ENCODE data around the gene RNF138. TPM values are rescaled to one million over a fixed set of nuclear protein-coding genes. Genes with fewer than 3 reads are reported as not detected.

The RNF138 gene
- total and polyA plus RNA-seq, 2 of the 8 experiments (the other 6 are each of a cell fraction or from before 2014, with no cell fraction given), result 29.2 to 109 TPM

DNA sequence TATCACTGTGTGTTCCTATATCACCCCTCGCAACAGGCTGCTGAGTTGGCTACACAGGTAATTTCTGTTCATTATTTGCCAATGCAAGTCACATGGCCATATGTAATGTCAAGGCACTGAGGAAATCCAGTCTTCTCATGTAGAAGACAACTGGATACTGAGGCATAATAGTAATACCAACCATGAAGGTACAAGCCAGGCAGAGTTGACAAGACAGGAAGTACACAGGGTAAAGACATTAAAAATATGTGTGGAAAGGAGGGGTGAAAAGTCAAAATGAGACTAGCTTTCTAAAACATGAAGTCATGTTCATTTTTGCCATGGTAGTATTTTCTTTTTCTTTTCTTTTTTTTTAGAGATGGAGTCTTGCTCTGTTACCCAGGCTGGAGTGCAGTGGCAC is 17.5 kb upstream of the RNF138 start:
- Histone ChIP-seq H2AFZ (ENCODE audit: low read length) (no peak overlapping the region), H3K27me3 (replicated peaks in 1 of 4; ENCODE audit: control insufficient read depth in 3 of 4, extremely low read depth in 1 of 4, insufficient read depth in 3 of 4, low read length in 3 of 4) (no peaks in the 10 kb centered on the region), H4K5ac (ENCODE audit: insufficient read length, low read depth, low read length) (no peak overlapping the region), H2AK5ac (ENCODE audit: low read depth, low read length) (no peak overlapping the region), H3K4me2 (ENCODE audit: insufficient read depth in 1 of 2, low read depth in 2 of 2, low read length in 2 of 2) (no peak overlapping the region), H3K79me2 (ENCODE audit: control insufficient read depth in 1 of 2, insufficient read depth in 2 of 2, low read length in 2 of 2) (no peaks in the 10 kb centered on the region), H3K14ac (ENCODE audit: insufficient read length) (no peak overlapping the region), H4K8ac (ENCODE audit: extremely low read depth, insufficient read depth, low read length) (no peak overlapping the region), H3K23me2 (ENCODE audit: low read depth, low read length) (no peaks in the 10 kb centered on the region), H4K20me1 (replicated peaks in 1 of 2; ENCODE audit: control insufficient read depth in 1 of 2, insufficient read depth in 2 of 2, low read length in 2 of 2) (no peaks in the 10 kb centered on the region), H3K27ac (ENCODE audit: low read depth, low read length) (no peak overlapping the region), H3K23ac (ENCODE audit: insufficient read length) (no peak overlapping the region), H3K4ac (replicated peaks; ENCODE audit: insufficient read length, low read depth, low read length) (no peak overlapping the region), H3K36me3 (ENCODE audit: control insufficient read depth in 2 of 4, insufficient read depth in 4 of 4, low read length in 3 of 4) (no peaks in the 10 kb centered on the region), H3K79me1 (ENCODE audit: low read depth, low read length) (no peaks in the 10 kb centered on the region), H2BK5ac (ENCODE audit: low read depth, low read length) (no peak overlapping the region), H2BK120ac (replicated peaks; ENCODE audit: low read depth, low read length) (no peak overlapping the region), H4K91ac (replicated peaks; ENCODE audit: insufficient read length, low read length) (no peak overlapping the region), H3K56ac (replicated peaks; ENCODE audit: insufficient read length, low read depth, low read length) (no peak overlapping the region), H3K18ac (ENCODE audit: extremely low read depth, low read length) (no peak overlapping the region), H2BK15ac (ENCODE audit: low read length) (no peak overlapping the region), H3K4me3 (ENCODE audit: extremely low read depth in 1 of 4, insufficient read depth in 2 of 4, low read depth in 3 of 4, low read length in 4 of 4) (no peak overlapping the region), H2BK12ac (ENCODE audit: low read depth, low read length) (no peak overlapping the region), H3K9me3 (ENCODE audit: insufficient read depth in 2 of 2, low read depth in 1 of 2, low read length in 1 of 2) (no peaks in the 10 kb centered on the region), H2BK20ac (ENCODE audit: low read length) (no peak overlapping the region), H3K4me1 (replicated peaks in 1 of 4; ENCODE audit: control insufficient read depth in 3 of 4, insufficient read depth in 4 of 4, low read length in 3 of 4) (no peaks in the 10 kb centered on the region), H3K9ac (replicated peaks in 1 of 4; ENCODE audit: extremely low read depth in 1 of 4, low read depth in 3 of 4, low read length in 3 of 4) (no peak overlapping the region)
- FAIRE-seq (no peak), DNase-seq (ENCODE audit: low read depth in 1 of 2, low spot score in 2 of 2) (no peak)
- ChIA-PET CTCF (ENCODE audit: partially characterized antibody) (no interaction called here), POLR2A (ENCODE audit: partially characterized antibody) (interaction anchor here (1.2 kb wide), 1 partner anchor 18 kb away, joined by 5 read pairs; no protein-coding TSS in a partner anchor)
- WGBS, 2 experiments (ENCODE audit: extremely low coverage in 1 of 2, insufficient coverage in 1 of 2, insufficient read length in 1 of 2, insufficient replicate concordance in 2 of 2, low coverage in 1 of 2, low lambda C conversion rate in 2 of 2, missing lambda C conversion rate in 1 of 2), result 89% methylated on average over 1 of the region's 1 CpG; no CpG with 5 or more reads in 1 of the 2 experiments
- TF ChIP-seq NRF1 (IDR thresholded peaks at IDR 0.05; ENCODE audit: low read depth, low read length) (no peak), JUN (IDR thresholded peaks at IDR 0.05; ENCODE audit: low read depth, low read length) (no peak), CTBP2 (IDR thresholded peaks at IDR 0.05; ENCODE audit: borderline replicate concordance, insufficient read depth, insufficient read length, low read length) (no peak), BCL11A (IDR thresholded peaks at IDR 0.05; ENCODE audit: low read depth in 2 of 2, low read length in 2 of 2) (no peak), GABPA (IDR thresholded peaks at IDR 0.05; ENCODE audit: borderline replicate concordance, insufficient read depth, low read length) (no peak), POU5F1 (IDR thresholded peaks at IDR 0.05; ENCODE audit: low read depth, low read length) (no peak), TBP (IDR thresholded peaks at IDR 0.05; ENCODE audit: low read depth, low read length) (no peak), EZH2 (IDR thresholded peaks at IDR 0.05; ENCODE audit: low read depth, low read length, severe bottlenecking) (no peak), SIX5 (IDR thresholded peaks at IDR 0.05; ENCODE audit: low read depth, low read length) (no peak), SP4 (IDR thresholded peaks at IDR 0.05; ENCODE audit: low read length) (no peak), MAFK (IDR thresholded peaks at IDR 0.05; ENCODE audit: low read depth, low read length) (no peak), CHD1 (IDR thresholded peaks at IDR 0.05; ENCODE audit: low read depth, low read length) (no peak)
- TF ChIP-seq, protein P1, sequence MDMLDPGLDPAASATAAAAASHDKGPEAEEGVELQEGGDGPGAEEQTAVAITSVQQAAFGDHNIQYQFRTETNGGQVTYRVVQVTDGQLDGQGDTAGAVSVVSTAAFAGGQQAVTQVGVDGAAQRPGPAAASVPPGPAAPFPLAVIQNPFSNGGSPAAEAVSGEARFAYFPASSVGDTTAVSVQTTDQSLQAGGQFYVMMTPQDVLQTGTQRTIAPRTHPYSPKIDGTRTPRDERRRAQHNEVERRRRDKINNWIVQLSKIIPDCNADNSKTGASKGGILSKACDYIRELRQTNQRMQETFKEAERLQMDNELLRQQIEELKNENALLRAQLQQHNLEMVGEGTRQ (IDR thresholded peaks at IDR 0.05; ENCODE audit: low read length), result no peak
- TF ChIP-seq, protein P2, sequence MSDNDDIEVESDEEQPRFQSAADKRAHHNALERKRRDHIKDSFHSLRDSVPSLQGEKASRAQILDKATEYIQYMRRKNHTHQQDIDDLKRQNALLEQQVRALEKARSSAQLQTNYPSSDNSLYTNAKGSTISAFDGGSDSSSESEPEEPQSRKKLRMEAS (IDR thresholded peaks at IDR 0.05), result no peak
